H9 (cell line): ENCODE measurements around the gene SLC5A2. TPM values are rescaled to one million over a fixed set of nuclear protein-coding genes. Genes with fewer than 3 reads are reported as not detected.
A peak's percentile ranks its signal among the peaks of the same experiment; 100 is the strongest.

Experiments used
- DNase-seq: peaks from one replicate; pipeline ENCODE4 v3.0.0-alpha.2; 2017
- H2AFZ ChIP-seq: one replicate; pipeline ENCODE4 v1.6.1; 2013; ENCODE audit warnings: mild to moderate bottlenecking, low read length, control low read depth, moderate library complexity
- H2AK5ac ChIP-seq: 2 replicates; pipeline ENCODE4 v1.6.1; 2013; ENCODE audit warnings: low read length, control low read depth, mixed read lengths; ENCODE audit not compliant: insufficient read length
- H2BK120ac ChIP-seq: one replicate; pipeline ENCODE4 v1.6.1; 2013; ENCODE audit warnings: low read depth, mild to moderate bottlenecking, low read length, control low read depth, inconsistent platforms; ENCODE audit not compliant: poor library complexity, severe bottlenecking
- H2BK12ac ChIP-seq: 2 replicates; pipeline ENCODE4 v1.6.1; 2013; ENCODE audit warnings: low read length, control low read depth, mixed read lengths, low read depth; ENCODE audit not compliant: insufficient read length
- H2BK15ac ChIP-seq: 2 replicates; pipeline ENCODE4 v1.6.1; 2013; ENCODE audit warnings: low read depth, low read length, control low read depth
- H2BK20ac ChIP-seq: one replicate; pipeline ENCODE4 v1.6.1; 2013; ENCODE audit warnings: low read depth, mild to moderate bottlenecking, low read length, control low read depth, inconsistent platforms; ENCODE audit not compliant: poor library complexity, severe bottlenecking
- H2BK5ac ChIP-seq: 2 replicates; pipeline ENCODE4 v1.6.1; 2013; ENCODE audit warnings: low read length, control low read depth, mixed read lengths; ENCODE audit not compliant: insufficient read length
- H3K14ac ChIP-seq: 2 replicates; pipeline ENCODE4 v1.6.1; 2013; ENCODE audit warnings: low read length, control low read depth; ENCODE audit not compliant: insufficient read depth
- H3K18ac ChIP-seq: 2 replicates; pipeline ENCODE4 v1.6.1; 2013; ENCODE audit warnings: low read depth, mild to moderate bottlenecking, mixed read lengths, low read length, control low read depth; ENCODE audit not compliant: insufficient read length
- H3K23ac ChIP-seq: 2 replicates; pipeline ENCODE4 v1.6.1; 2013; ENCODE audit warnings: low read length, control low read depth, mixed read lengths, low read depth; ENCODE audit not compliant: insufficient read length
- H3K23me2 ChIP-seq: 2 replicates; pipeline ENCODE4 v1.6.1; 2013; ENCODE audit warnings: low read depth, mild to moderate bottlenecking, mixed read lengths, low read length, control low read depth; ENCODE audit not compliant: insufficient read length, poor library complexity, severe bottlenecking
- H3K27ac ChIP-seq: 2 replicates; pipeline ENCODE4 v1.5.1; 2013; ENCODE audit warnings: low read length, control low read depth, mixed read lengths, low read depth; ENCODE audit not compliant: insufficient read length
- H3K27me3 ChIP-seq: 2 replicates; pipeline ENCODE4 v1.6.1; 2013; ENCODE audit warnings: low read length, control low read depth, inconsistent platforms; ENCODE audit not compliant: insufficient read depth
- H3K4ac ChIP-seq: 2 replicates; pipeline ENCODE4 v1.6.1; 2013; ENCODE audit warnings: low read depth, mild to moderate bottlenecking, control low read depth, inconsistent platforms, low read length, moderate library complexity
- H3K4me1 ChIP-seq: 2 replicates; pipeline ENCODE4 v1.6.1; 2013; ENCODE audit warnings: low read length, control low read depth, inconsistent platforms; ENCODE audit not compliant: insufficient read depth
- H3K4me2 ChIP-seq: 2 replicates; pipeline ENCODE4 v1.6.1; 2013; ENCODE audit warnings: low read length, control low read depth, mixed read lengths; ENCODE audit not compliant: insufficient read length, insufficient read depth
- H3K56ac ChIP-seq: 2 replicates; pipeline ENCODE4 v1.6.1; 2013; ENCODE audit warnings: low read depth, mild to moderate bottlenecking, mixed read lengths, low read length, control low read depth; ENCODE audit not compliant: insufficient read length
- H3K79me1 ChIP-seq: 2 replicates; pipeline ENCODE4 v1.6.1; 2013; ENCODE audit warnings: low read depth, mild to moderate bottlenecking, moderate library complexity, low read length, control low read depth, inconsistent platforms; ENCODE audit not compliant: insufficient read depth, poor library complexity, severe bottlenecking
- H3K79me2 ChIP-seq: 2 replicates; pipeline ENCODE4 v1.6.1; 2013; ENCODE audit warnings: low read length, control low read depth, inconsistent platforms; ENCODE audit not compliant: insufficient read depth
- H3K9ac ChIP-seq: 2 replicates; pipeline ENCODE4 v1.6.1; 2013; ENCODE audit warnings: low read length, control low read depth, mixed read lengths; ENCODE audit not compliant: insufficient read length; ENCODE audit errors: extremely low read depth
- H3K9me3 ChIP-seq: one replicate; pipeline ENCODE4 v1.6.1; 2013; ENCODE audit warnings: low read depth, low read length, inconsistent platforms; ENCODE audit not compliant: control insufficient read depth
- H3T11ph ChIP-seq: one replicate; pipeline ENCODE4 v1.6.1; 2013; ENCODE audit warnings: mild to moderate bottlenecking, low read length, control low read depth, inconsistent platforms
- H4K20me1 ChIP-seq: one replicate; pipeline ENCODE4 v1.6.1; 2013; ENCODE audit not compliant: control insufficient read depth, insufficient read length, insufficient read depth
- H4K5ac ChIP-seq: 2 replicates; pipeline ENCODE4 v1.6.1; 2013; ENCODE audit warnings: low read depth, mild to moderate bottlenecking, mixed read lengths, low read length, control low read depth; ENCODE audit not compliant: insufficient read length
- H4K8ac ChIP-seq: replicated peaks from 2 replicates; pipeline ENCODE4 v1.6.1; 2013; ENCODE audit warnings: low read length, control low read depth, mixed read lengths, low read depth; ENCODE audit not compliant: insufficient read length
- H4K91ac ChIP-seq: 2 replicates; pipeline ENCODE4 v1.6.1; 2013; ENCODE audit warnings: low read depth, mild to moderate bottlenecking, moderate library complexity, mixed read lengths, low read length, control low read depth; ENCODE audit not compliant: insufficient read length
- H3K27ac Mint-ChIP-seq, 3 experiments: 2 replicates in 2 of 3; 3 replicates in 1 of 3; pipeline ENCODE4 v1.8.0; 2020 to 2021; ENCODE audit warnings: mixed read lengths in 3 of 3, mild to moderate bottlenecking in 1 of 3, moderate library complexity in 1 of 3
- H3K27me3 Mint-ChIP-seq: 2 replicates; pipeline ENCODE4 v1.8.0; 2021; ENCODE audit warnings: low read depth, mild to moderate bottlenecking, moderate library complexity, mixed read lengths
- H3K36me3 Mint-ChIP-seq, 3 experiments: 2 replicates in 2 of 3; 3 replicates in 1 of 3; pipeline ENCODE4 v1.8.0; 2020 to 2021; ENCODE audit warnings: low read depth in 3 of 3, mixed read lengths in 3 of 3; ENCODE audit not compliant: insufficient read depth in 1 of 3
- H3K4me1 Mint-ChIP-seq, 2 experiments: 2 replicates each; pipeline ENCODE4 v1.8.0; 2020; ENCODE audit warnings: mixed read lengths in 2 of 2
- H3K4me3 Mint-ChIP-seq, 2 experiments: 2 replicates in 1 of 2; 3 replicates in 1 of 2; pipeline ENCODE4 v1.8.0; 2020 to 2021; ENCODE audit warnings: mild to moderate bottlenecking in 2 of 2, mixed read lengths in 2 of 2, moderate library complexity in 1 of 2
- H3K9me3 Mint-ChIP-seq, 2 experiments: 2 replicates in 1 of 2; 3 replicates in 1 of 2; pipeline ENCODE4 v1.8.0; 2020; ENCODE audit warnings: mild to moderate bottlenecking in 2 of 2, mixed read lengths in 2 of 2, moderate library complexity in 1 of 2
- CTCF ChIP-seq: fragments of 200-600 bp; sonication (generic); conservative IDR thresholded peaks from 3 replicates; pipeline ENCODE4 v1.8.0; 2021; ENCODE audit warnings: antibody characterized with exemption, mild to moderate bottlenecking
- WGBS: extraction: QIAGEN DNeasy Blood & Tissue Kit; methylation state at CpG from one replicate; pipeline ENCODE4 v1.1.7; 2013; ENCODE audit warnings: missing lambda C conversion rate, low lambda C conversion rate, mixed read lengths; ENCODE audit not compliant: insufficient read length; ENCODE audit errors: extremely low coverage; 5-methylcytosine and 5-hydroxymethylcytosine counted together
- total RNA-seq: library from RNA; stranded (reverse); gene quantifications from 2 replicates; pipeline ENCODE4 v1.2.1, GENCODE V29; 2021

The SLC5A2 gene
- total RNA-seq, 1 experiment from 2014 or later: 0.52 TPM

- no peak overlapping the region for H2AK5ac ChIP-seq
- no peaks in the 10 kb centered on the region for H3K9me3 ChIP-seq
- no peak overlapping the region for H3T11ph ChIP-seq
- Mint-ChIP-seq H3K4me1 (peaks cover 23 to 32% of the 10 kb centered on the region in 2 experiments), H3K27me3 (peaks cover 1% of the 10 kb centered on the region; the same call in 1 of the 2 replicates), H3K9me3 (peaks cover 15 to 19% of the 10 kb centered on the region in 2 experiments), H3K4me3 (no peak overlapping the region), H3K27ac (peak overlapping the region in 1 of 3 experiments; percentile 62; a peak in 1 of 7 replicates), H3K36me3 (peaks cover 4 to 5% (median 4%) of the 10 kb centered on the region in 3 experiments; a peak in 5 of 7 replicates)
- H2BK20ac ChIP-seq: no peak overlapping the region
- H3K9ac ChIP-seq: no peak overlapping the region
- H3K56ac ChIP-seq: no peak overlapping the region
- no peak overlapping the region for H4K8ac ChIP-seq
- no peak overlapping the region for H3K23ac ChIP-seq
- no peak overlapping the region for H2AFZ ChIP-seq
- H2BK5ac ChIP-seq: no peak overlapping the region
- no peaks in the 10 kb centered on the region for H3K79me2 ChIP-seq
- H3K14ac ChIP-seq: no peak overlapping the region
- H3K27me3 ChIP-seq: no peaks in the 10 kb centered on the region
- no peak overlapping the region for H3K18ac ChIP-seq
- H3K79me1 ChIP-seq: no peaks in the 10 kb centered on the region
- H2BK12ac ChIP-seq: no peak overlapping the region
- H3K27ac ChIP-seq: no peak overlapping the region
- H4K5ac ChIP-seq: no peak overlapping the region
- no peaks in the 10 kb centered on the region for H4K20me1 ChIP-seq
- no peak overlapping the region for H3K4ac ChIP-seq
- H4K91ac ChIP-seq: no peak overlapping the region
- no peak overlapping the region for H2BK120ac ChIP-seq
- no peak overlapping the region for H2BK15ac ChIP-seq
- WGBS: no CpG with 5 or more reads among the region's 2 CpGs
- H3K4me2 ChIP-seq: no peak overlapping the region
- no peak for DNase-seq
- no peaks in the 10 kb centered on the region for H3K23me2 ChIP-seq
- no peak for TF ChIP-seq CTCF
- H3K4me1 ChIP-seq: no peaks in the 10 kb centered on the region; the same call in 1 of the 2 replicates
These were observed 37.0 kb downstream of the SLC5A2 start for GRCh38 chr16:31519759-31520431.
